ENCODE results near the gene DAB2. TPM values are rescaled to one million over a fixed set of nuclear protein-coding genes. Genes with fewer than 3 reads are reported as not detected.
A peak's percentile ranks its signal among the peaks of the same experiment; 100 is the strongest.

DAB2 gene
- total and polyA plus RNA-seq, 8 donors, result 96.8 to 162 (median 120) TPM

DNA sequence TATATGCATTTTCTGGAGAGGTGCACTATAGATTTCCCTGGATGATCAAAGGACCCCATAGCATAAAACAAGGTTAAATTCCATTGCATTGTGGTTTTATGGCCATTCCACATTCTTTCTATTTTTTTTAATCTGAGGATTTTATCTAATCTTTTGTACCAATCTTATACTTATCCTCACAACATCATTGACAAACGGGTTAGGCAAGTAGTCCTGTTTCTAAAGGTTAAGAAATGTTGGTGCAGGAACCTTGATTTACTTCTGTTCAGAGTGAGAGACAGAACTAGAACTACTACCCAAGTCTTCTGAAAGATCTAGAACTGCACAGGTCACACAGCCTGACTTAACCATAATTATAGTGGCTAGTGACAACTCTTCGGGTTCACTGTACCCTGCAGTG is 5.7 kb upstream of the DAB2 start:
- Histone ChIP-seq H3K4me1 (peaks cover 6 to 14% of the 10 kb centered on the region in 2 donors), H3K27ac (no peak overlapping the region), H3K4me3 (no peak overlapping the region), H3K9me3 (no peaks in the 10 kb centered on the region), H3K36me3 (no peaks in the 10 kb centered on the region), H3K27me3 (peaks cover 0 to 5% of the 10 kb centered on the region in 2 donors)
- intact Hi-C loops (cut with DNase I), result no loop called here
- TF ChIP-seq, protein P1, sequence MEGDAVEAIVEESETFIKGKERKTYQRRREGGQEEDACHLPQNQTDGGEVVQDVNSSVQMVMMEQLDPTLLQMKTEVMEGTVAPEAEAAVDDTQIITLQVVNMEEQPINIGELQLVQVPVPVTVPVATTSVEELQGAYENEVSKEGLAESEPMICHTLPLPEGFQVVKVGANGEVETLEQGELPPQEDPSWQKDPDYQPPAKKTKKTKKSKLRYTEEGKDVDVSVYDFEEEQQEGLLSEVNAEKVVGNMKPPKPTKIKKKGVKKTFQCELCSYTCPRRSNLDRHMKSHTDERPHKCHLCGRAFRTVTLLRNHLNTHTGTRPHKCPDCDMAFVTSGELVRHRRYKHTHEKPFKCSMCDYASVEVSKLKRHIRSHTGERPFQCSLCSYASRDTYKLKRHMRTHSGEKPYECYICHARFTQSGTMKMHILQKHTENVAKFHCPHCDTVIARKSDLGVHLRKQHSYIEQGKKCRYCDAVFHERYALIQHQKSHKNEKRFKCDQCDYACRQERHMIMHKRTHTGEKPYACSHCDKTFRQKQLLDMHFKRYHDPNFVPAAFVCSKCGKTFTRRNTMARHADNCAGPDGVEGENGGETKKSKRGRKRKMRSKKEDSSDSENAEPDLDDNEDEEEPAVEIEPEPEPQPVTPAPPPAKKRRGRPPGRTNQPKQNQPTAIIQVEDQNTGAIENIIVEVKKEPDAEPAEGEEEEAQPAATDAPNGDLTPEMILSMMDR (IDR thresholded peaks at IDR 0.05), result no peak
- ATAC-seq (no peak), DNase-seq (no peak)

DNA sequence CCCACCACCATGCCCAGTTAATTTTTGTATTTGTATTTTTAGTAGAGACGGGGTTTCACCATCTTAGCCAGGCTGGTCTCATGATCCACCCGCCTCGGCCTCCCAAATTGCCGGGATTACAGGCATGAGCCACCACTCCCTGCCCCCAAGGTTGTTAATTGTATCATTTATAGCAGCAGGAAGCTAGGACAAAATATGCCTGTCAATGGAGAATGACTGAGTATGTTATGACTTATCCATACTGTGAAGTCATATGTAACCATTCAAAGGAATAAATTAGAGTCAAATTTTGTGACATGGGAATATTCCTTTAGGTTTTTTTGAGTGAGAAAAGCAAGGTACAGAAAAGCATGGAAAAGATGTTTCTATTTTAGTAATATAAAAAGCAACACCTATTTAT is 3.9 kb upstream of the DAB2 start:
- DNase-seq (no peak), ATAC-seq (no peak)
- peaks cover 6 to 16% of the 10 kb centered on the region in 2 donors for H3K4me1 ChIP-seq
- TF ChIP-seq, protein P1 (IDR thresholded peaks at IDR 0.05), result no peak
- H3K9me3 ChIP-seq, result no peaks in the 10 kb centered on the region
- intact Hi-C loops (cut with DNase I), result loop anchor here in 1 of 2 donors (10.0 kb wide), 1 partner anchor 76 kb away; no protein-coding TSS in a partner anchor
- H3K4me3 ChIP-seq, result no peak overlapping the region
- no peak overlapping the region for H3K27ac ChIP-seq
- no peaks in the 10 kb centered on the region for H3K36me3 ChIP-seq
- peaks cover 0 to 10% of the 10 kb centered on the region in 2 donors for H3K27me3 ChIP-seq

DNA sequence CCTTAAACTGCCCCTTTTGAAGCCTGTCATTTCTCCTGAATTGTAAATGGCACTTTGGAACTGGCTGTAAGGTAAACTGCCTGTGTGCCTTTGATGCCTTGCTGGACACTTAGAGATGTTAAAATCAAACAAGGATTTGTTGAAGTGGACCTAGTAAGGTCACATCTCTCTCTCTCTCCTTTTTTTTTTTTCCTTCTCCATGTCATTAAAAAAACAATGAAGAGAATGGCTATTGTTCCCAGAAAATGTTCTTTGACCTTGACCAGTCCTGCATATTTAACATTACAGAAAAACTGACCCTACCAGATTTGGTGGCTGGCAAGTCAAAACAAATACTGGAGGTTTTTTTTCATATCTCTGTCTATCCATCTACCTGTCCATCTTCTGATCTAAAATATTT is 2.9 kb upstream of the DAB2 start:
- Histone ChIP-seq H3K27ac (no peak overlapping the region), H3K36me3 (no peaks in the 10 kb centered on the region), H3K4me1 (peaks cover 6 to 22% of the 10 kb centered on the region in 2 donors), H3K4me3 (no peak overlapping the region), H3K27me3 (peaks cover 0 to 10% of the 10 kb centered on the region in 2 donors), H3K9me3 (no peaks in the 10 kb centered on the region)
- no peak for DNase-seq
- TF ChIP-seq, protein P1 (IDR thresholded peaks at IDR 0.05), result no peak
- ATAC-seq, result no peak
- intact Hi-C loops (cut with DNase I), result loop anchor here in 1 of 2 donors (10.0 kb wide), 1 partner anchor 77 kb away; no protein-coding TSS in a partner anchor

DNA sequence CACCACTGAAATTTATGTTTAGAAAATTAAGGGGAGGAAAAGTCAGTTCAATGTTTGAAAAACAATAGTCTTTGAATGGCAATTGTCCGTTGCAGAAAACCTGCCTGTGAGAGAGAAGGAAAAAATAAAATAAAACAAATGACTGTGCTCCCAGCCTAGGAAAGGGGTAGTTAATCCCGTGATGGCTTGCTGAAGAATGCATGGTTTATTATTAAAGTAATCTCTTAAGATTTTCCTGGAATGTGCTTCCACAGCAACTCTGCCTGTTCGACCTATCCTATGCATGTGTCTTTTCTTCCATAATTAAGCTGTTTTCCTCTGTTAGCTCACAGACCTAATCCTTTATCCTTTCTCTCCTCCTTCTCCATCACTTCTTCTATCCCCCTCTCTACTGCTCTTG is 2.4 kb upstream of the DAB2 start:
- H3K9me3 ChIP-seq, result no peaks in the 10 kb centered on the region
- H3K36me3 ChIP-seq, result no peaks in the 10 kb centered on the region
- no peak for DNase-seq
- TF ChIP-seq, protein P1 (IDR thresholded peaks at IDR 0.05), result no peak
- H3K27me3 ChIP-seq, result peaks cover 0 to 10% of the 10 kb centered on the region in 2 donors
- no peak overlapping the region for H3K4me3 ChIP-seq
- intact Hi-C loops (cut with DNase I), result loop anchor here in 1 of 2 donors (10.0 kb wide), 1 partner anchor 78 kb away; no protein-coding TSS in a partner anchor
- no peak for ATAC-seq
- peaks cover 6 to 26% of the 10 kb centered on the region in 2 donors for H3K4me1 ChIP-seq
- peak overlapping the region in 1 of 2 donors; percentile 90 for H3K27ac ChIP-seq

DNA sequence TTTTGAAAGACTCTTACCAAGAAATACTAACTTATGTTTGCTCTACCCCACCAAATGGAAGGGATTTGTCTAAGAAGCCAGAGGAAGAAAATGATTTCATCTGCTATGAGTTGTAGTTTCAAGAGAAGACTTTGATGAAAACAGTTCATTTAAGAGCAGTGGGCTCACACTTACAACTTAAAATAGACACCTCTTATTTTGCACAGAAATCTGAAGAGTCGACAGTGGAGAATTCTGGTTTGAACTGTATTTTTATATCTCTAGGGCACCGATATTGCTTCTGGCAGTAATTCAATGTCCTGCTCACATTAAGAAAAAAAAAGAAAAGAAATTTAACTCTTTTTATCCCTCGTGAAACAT is 1.9 kb upstream of the DAB2 start:
- intact Hi-C loops (cut with DNase I), result loop anchor here in 1 of 2 donors (10.0 kb wide), 1 partner anchor 78 kb away; no protein-coding TSS in a partner anchor
- ATAC-seq, result no peak

More for the DNA sequence above, 1.9 kb upstream of the DAB2 start:
- DNase-seq, result no peak
- TF ChIP-seq, protein P1 (IDR thresholded peaks at IDR 0.05), result no peak
- Histone ChIP-seq H3K4me1 (peaks cover 6 to 32% of the 10 kb centered on the region in 2 donors), H3K4me3 (no peak overlapping the region), H3K27me3 (peaks cover 0 to 10% of the 10 kb centered on the region in 2 donors), H3K27ac (peak overlapping the region; percentile 5 to 90), H3K9me3 (no peaks in the 10 kb centered on the region), H3K36me3 (no peaks in the 10 kb centered on the region)

Data from left lung (tissue), 10 donors.